Measurements from ENCODE around the gene EIF6.
"Not testable (repeated sequence)": the region's sequence is repeated elsewhere in the genome, so short reads cannot be mapped to it uniquely, and the experiment has no call there.

- TF ChIP-seq SFPQ (IDR thresholded peaks at IDR 0.05; ENCODE audit: low read depth, low read length); PATZ1 (CRISPR knock-in tag; IDR thresholded peaks at IDR 0.05; ENCODE audit: borderline replicate concordance); XRCC4 (IDR thresholded peaks at IDR 0.05; ENCODE audit: extremely low read depth, insufficient read depth, insufficient read length); SREBF2 (CRISPR knock-in tag; IDR thresholded peaks at IDR 0.05); CTCF (IDR thresholded peaks at IDR 0.05 in 2 of 3, conservative IDR thresholded peaks at IDR 0.05 in 1 of 3; ENCODE audit: insufficient read depth in 2 of 3, low read depth in 1 of 3, low read length in 3 of 3); ELK1 (CRISPR knock-in tag; IDR thresholded peaks at IDR 0.05); SMAD3 (CRISPR knock-in tag; conservative IDR thresholded peaks at IDR 0.05); ZNF449 (CRISPR knock-in tag; IDR thresholded peaks at IDR 0.05); RBM22 (IDR thresholded peaks at IDR 0.05; ENCODE audit: low read depth, low read length, poor library complexity, severe bottlenecking): not testable (repeated sequence)
These were observed 31.1 kb upstream of the EIF6 start for GRCh38 chr20:35315632-35316020.

All from K562 (cell line).